Epithelial cell of esophagus (primary cell): ENCODE results near the gene MPPED1.

ENCODE experiments used
- DNase-seq: peaks from one replicate; pipeline ENCODE4 v3.0.0; 2010; ENCODE audit warnings: low read depth
- H3K4me3 ChIP-seq: 2 replicates; pipeline ENCODE4 v1.5.1; 2011; ENCODE audit warnings: mild to moderate bottlenecking, low read length, control low read depth
- CTCF ChIP-seq: IDR thresholded peaks from 2 replicates; pipeline ENCODE4 v1.5.1; 2011; ENCODE audit warnings: low read depth, mild to moderate bottlenecking, low read length, control low read depth, inconsistent platforms; ENCODE audit not compliant: insufficient read depth; ENCODE audit errors: missing control alignments

The MPPED1 gene

GRCh38 chr22:43554694-43555365 is 143.0 kb downstream of the MPPED1 start:
- no peak for DNase-seq
- no peak overlapping the region for H3K4me3 ChIP-seq
- no peak for TF ChIP-seq CTCF

GRCh38 chr22:43555561-43556515 is 144.0 kb downstream of the MPPED1 start:
- TF ChIP-seq CTCF: no peak
- no peak for DNase-seq
- H3K4me3 ChIP-seq: no peak overlapping the region
